Measurements from ENCODE around the gene WASF3. TPM values are rescaled to one million over a fixed set of nuclear protein-coding genes. Genes with fewer than 3 reads are reported as not detected.

WASF3 gene
- total and polyA plus RNA-seq, 2 of the 13 experiments (the other 11 are each of a cell fraction or from before 2014, with no cell fraction given) = 10.4 to 17.2 TPM

DNA sequence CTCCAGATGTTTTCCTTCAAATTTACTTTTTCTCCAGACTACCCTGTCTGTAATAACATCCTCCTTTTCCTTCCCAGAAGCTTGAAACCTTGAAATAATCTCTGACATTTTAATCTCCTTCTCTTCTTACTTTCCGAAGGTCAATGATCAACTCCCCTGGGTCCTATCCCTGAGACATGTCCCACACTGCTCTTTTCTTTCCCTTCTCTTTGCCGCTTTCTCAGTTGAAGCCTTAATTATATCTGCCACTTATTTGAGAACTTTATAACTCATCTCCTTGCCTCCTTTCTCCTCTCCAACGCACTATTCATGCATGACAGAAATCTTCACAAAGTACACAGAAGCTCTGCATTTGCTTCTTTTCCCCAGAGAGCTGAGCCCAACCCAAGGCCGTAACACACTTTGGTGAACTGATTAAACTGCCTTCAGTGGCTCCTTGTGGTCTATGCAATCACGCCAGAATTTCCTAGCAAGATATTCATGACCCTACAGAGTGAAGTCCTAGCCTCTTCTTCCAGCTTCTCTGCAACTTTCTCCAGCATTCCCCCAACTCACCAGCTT is 9.2 kb upstream of the WASF3 start (continued):
- TF ChIP-seq KLF13 (CRISPR knock-in tag; IDR thresholded peaks at IDR 0.05) = no peak

DNA sequence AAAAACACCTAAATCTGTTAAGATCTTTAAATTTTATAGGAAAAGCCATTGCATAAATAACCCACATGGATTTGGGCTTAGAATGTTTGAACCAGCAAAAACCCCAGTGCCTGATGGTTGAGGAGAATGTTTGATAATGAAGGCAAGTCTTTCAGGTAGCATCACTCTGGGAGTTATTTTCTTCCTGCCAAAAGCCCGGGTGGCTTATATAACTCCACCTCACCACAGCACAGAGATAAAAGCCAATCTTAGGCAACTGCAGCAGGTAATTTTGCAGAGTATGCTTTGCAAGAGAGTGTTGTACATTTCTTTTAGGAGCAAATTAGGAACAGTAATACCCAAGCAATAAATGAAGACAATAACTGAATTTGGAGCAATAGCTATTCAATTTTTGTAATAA is 7.8 kb upstream of the WASF3 start:
- DNase-seq (ENCODE audit: low spot score) = no peak
- no TSS peak for BruUV-seq (replicated peaks)
- ChIA-PET CTCF (ENCODE audit: low intra/inter-chr PET ratio, low total read pairs) (no interaction called here), POLR2A (no interaction called here)
- H4K20me1 ChIP-seq (ENCODE audit: insufficient read depth, low read length) = no peaks in the 10 kb centered on the region
- no peak overlapping the region for H2AFZ ChIP-seq (ENCODE audit: low read length)
- no peaks in the 10 kb centered on the region for H3K79me2 ChIP-seq (ENCODE audit: insufficient read depth, low read length)
- H3K9me3 ChIP-seq (ENCODE audit: low read length) = no peaks in the 10 kb centered on the region
- no peaks in the 10 kb centered on the region for H3K36me3 ChIP-seq (replicated peaks in 1 of 2; ENCODE audit: control insufficient read depth in 1 of 2, insufficient read depth in 2 of 2, low read length in 2 of 2)
- ATAC-seq = no peak
- H3K4me1 ChIP-seq (ENCODE audit: insufficient read depth, low read length) = peaks cover 10% of the 10 kb centered on the region
- H3K27ac ChIP-seq (ENCODE audit: extremely low read length, insufficient read depth, low read length) = no peak overlapping the region
- WGBS (ENCODE audit: low lambda C conversion rate) = 15% methylated on average over 1 of the region's 1 CpG
- FAIRE-seq = no peak
- H3K4me2 ChIP-seq (ENCODE audit: low read depth, low read length) = no peak overlapping the region
- intact Hi-C loops (cut with micrococcal nuclease; ENCODE audit: unreplicated experiment) = no loop called here
- H3K4me3 ChIP-seq (replicated peaks in 1 of 3; ENCODE audit: insufficient read depth in 1 of 3, low read depth in 2 of 3, low read length in 3 of 3) = no peak overlapping the region
- peaks cover 2% of the 10 kb centered on the region in 2 experiments; a peak in 4 of 5 replicates for H3K27me3 ChIP-seq (ENCODE audit: control insufficient read depth in 1 of 2, insufficient read depth in 2 of 2, low read length in 2 of 2)
- no peak overlapping the region for H3K9ac ChIP-seq (ENCODE audit: insufficient read depth, low read depth, low read length)
- in situ Hi-C loops (cut with HindIII; ENCODE audit: extremely low pct_ligation_motif_present, low pct_unique_long_range_greater_than_20kb) = no loop called here
- TF ChIP-seq CBX5 (CRISPR knock-in tag; IDR thresholded peaks at IDR 0.05; ENCODE audit: borderline replicate concordance) (no peak), MAFF (IDR thresholded peaks at IDR 0.05; ENCODE audit: low read depth, low read length) (no peak), BHLHE40 (IDR thresholded peaks at IDR 0.05; ENCODE audit: low read length) (no peak), ZNF256 (CRISPR knock-in tag; conservative IDR thresholded peaks at IDR 0.05) (no peak), NFYB (CRISPR knock-in tag; IDR thresholded peaks at IDR 0.05) (no peak), ZBTB8A (CRISPR knock-in tag; IDR thresholded peaks at IDR 0.05; ENCODE audit: borderline replicate concordance, low read depth) (no peak), ZFX (CRISPR knock-in tag; IDR thresholded peaks at IDR 0.05; ENCODE audit: low read depth) (no peak), ZNF619 (CRISPR knock-in tag; IDR thresholded peaks at IDR 0.05) (no peak), ZNF720 (CRISPR knock-in tag; IDR thresholded peaks at IDR 0.05) (no peak), REPIN1 (CRISPR knock-in tag; IDR thresholded peaks at IDR 0.05; ENCODE audit: borderline replicate concordance, low read depth) (no peak), SP5 (CRISPR knock-in tag; IDR thresholded peaks at IDR 0.05; ENCODE audit: borderline replicate concordance, low read depth) (no peak)
- TF ChIP-seq, protein P1, sequence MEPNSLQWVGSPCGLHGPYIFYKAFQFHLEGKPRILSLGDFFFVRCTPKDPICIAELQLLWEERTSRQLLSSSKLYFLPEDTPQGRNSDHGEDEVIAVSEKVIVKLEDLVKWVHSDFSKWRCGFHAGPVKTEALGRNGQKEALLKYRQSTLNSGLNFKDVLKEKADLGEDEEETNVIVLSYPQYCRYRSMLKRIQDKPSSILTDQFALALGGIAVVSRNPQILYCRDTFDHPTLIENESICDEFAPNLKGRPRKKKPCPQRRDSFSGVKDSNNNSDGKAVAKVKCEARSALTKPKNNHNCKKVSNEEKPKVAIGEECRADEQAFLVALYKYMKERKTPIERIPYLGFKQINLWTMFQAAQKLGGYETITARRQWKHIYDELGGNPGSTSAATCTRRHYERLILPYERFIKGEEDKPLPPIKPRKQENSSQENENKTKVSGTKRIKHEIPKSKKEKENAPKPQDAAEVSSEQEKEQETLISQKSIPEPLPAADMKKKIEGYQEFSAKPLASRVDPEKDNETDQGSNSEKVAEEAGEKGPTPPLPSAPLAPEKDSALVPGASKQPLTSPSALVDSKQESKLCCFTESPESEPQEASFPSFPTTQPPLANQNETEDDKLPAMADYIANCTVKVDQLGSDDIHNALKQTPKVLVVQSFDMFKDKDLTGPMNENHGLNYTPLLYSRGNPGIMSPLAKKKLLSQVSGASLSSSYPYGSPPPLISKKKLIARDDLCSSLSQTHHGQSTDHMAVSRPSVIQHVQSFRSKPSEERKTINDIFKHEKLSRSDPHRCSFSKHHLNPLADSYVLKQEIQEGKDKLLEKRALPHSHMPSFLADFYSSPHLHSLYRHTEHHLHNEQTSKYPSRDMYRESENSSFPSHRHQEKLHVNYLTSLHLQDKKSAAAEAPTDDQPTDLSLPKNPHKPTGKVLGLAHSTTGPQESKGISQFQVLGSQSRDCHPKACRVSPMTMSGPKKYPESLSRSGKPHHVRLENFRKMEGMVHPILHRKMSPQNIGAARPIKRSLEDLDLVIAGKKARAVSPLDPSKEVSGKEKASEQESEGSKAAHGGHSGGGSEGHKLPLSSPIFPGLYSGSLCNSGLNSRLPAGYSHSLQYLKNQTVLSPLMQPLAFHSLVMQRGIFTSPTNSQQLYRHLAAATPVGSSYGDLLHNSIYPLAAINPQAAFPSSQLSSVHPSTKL (CRISPR knock-in tag; IDR thresholded peaks at IDR 0.05) = no peak
- TF ChIP-seq, protein P2, sequence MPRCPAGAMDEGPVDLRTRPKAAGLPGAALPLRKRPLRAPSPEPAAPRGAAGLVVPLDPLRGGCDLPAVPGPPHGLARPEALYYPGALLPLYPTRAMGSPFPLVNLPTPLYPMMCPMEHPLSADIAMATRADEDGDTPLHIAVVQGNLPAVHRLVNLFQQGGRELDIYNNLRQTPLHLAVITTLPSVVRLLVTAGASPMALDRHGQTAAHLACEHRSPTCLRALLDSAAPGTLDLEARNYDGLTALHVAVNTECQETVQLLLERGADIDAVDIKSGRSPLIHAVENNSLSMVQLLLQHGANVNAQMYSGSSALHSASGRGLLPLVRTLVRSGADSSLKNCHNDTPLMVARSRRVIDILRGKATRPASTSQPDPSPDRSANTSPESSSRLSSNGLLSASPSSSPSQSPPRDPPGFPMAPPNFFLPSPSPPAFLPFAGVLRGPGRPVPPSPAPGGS (CRISPR knock-in tag; IDR thresholded peaks at IDR 0.05) = no peak
- TF ChIP-seq, protein P3, sequence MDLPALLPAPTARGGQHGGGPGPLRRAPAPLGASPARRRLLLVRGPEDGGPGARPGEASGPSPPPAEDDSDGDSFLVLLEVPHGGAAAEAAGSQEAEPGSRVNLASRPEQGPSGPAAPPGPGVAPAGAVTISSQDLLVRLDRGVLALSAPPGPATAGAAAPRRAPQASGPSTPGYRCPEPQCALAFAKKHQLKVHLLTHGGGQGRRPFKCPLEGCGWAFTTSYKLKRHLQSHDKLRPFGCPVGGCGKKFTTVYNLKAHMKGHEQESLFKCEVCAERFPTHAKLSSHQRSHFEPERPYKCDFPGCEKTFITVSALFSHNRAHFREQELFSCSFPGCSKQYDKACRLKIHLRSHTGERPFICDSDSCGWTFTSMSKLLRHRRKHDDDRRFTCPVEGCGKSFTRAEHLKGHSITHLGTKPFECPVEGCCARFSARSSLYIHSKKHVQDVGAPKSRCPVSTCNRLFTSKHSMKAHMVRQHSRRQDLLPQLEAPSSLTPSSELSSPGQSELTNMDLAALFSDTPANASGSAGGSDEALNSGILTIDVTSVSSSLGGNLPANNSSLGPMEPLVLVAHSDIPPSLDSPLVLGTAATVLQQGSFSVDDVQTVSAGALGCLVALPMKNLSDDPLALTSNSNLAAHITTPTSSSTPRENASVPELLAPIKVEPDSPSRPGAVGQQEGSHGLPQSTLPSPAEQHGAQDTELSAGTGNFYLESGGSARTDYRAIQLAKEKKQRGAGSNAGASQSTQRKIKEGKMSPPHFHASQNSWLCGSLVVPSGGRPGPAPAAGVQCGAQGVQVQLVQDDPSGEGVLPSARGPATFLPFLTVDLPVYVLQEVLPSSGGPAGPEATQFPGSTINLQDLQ (CRISPR knock-in tag; IDR thresholded peaks at IDR 0.05) = no peak
- TF ChIP-seq, protein P4, sequence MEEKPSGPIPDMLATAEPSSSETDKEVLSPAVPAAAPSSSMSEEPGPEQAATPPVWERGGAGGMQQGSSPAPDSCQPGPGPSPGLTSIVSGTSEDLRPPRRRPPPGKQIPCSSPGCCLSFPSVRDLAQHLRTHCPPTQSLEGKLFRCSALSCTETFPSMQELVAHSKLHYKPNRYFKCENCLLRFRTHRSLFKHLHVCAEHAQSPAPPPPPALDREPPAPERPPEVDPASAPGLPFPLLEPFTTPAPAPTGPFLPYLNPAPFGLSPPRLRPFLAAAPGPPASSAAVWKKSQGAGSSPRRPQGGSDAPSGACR (CRISPR knock-in tag; IDR thresholded peaks at IDR 0.05) = no peak

Measured in HepG2 (cell line).